Mucosa of gallbladder (tissue), 1 donor: ENCODE results near the gene ZNF580. TPM values are rescaled to one million over a fixed set of nuclear protein-coding genes. Genes with fewer than 3 reads are reported as not detected.

Experiments used
- DNase-seq: peaks from one replicate; pipeline ENCODE4 v3.0.0-alpha.2; 2020; ENCODE audit warnings: low spot score
- total RNA-seq: library from RNA; stranded (reverse); gene quantifications from one replicate; pipeline ENCODE4 v1.2.1, GENCODE V29; 2021
- donor health status: DM: no; HTN: no; CAD: no.

Gene ZNF580
- total RNA-seq, 1 donor from 2014 or later: 47.3 TPM

GRCh38 chr19:55645512-55645881 is 4.7 kb downstream of the ZNF580 start:
- DNase-seq: no peak

DNA sequence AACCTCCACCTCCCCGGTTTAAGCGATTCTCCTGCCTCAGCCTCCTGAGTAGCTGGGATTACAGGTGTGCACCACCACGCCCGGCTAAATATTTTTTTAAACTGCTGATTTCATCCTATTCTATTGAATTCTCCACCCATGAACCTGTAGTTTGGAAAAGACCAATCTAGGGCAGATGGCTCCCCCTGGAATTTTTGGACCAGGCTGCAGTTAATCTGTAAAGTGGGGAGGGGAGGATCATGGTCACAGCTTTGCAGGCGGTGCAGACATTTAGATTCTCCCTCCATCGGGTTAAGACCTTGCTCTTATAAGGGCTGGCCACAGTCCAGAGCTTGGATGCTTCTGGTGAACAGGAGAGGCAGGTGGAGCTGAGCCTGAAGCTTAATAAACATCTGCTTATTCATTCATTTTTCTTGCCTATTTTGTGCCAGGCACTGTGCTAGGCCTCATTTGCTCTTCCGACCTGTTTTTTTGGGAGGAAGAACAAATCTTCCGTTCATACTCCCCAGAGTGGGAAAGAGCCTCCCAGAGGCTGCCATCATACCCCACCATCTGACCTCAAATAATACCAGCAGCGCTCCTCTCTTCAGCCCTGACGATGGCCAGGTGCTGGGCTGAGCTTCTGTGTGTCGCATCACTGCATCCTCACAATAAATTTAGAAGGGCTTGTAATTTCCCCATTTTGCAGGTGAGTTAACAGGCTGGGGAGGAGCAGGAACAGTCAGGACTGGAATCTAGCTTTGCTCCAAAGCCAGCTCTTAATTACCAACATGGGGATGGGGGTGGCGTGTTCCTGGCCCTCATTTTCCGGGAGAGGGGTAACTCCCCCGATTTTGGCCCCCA is 6.3 kb downstream of the ZNF580 start:
- no peak for DNase-seq

DNA sequence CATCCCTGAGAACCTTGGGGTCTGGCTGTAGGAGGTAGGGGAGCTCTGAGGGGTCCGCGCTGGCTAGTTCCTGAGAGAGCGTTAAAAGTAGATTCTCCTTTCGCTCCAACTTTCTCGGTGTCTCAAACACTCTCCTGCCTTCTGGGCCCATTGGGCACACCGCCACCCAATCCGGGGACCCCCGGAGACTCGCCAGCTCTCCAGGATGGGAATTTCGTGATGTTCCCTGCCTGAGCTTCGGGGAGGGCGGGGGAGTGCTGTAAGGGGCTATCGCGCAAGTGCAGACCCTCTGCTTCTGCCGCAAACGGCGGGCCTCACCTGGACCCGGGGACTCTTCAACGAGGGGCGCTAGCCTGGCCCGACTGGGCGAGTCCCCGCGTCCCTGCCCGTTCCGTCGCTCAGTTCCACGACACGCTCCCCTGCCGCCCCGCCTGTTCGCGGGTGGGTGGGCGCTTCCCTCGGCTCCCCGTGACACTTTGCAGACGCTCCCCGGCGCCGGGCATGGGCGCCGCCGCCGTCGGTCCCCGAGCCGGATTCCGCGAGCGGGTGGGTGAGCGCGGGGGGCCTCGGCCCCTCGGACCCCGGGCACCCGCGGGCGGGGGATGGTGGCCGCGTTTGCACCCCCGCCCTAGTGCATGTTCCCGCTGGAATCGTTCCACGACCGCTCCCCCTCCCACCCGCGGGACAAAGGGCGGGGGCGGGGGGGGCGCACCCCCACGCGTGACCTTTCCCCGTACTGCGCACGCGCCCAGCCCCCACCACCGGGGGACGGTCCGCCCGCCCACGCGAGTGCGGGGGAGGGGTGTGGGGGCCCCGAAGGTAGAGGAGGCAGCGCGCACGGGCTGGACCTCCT is 7.2 kb downstream of the ZNF580 start, which contains the start of gene CCDC106:
Gene CCDC106, plus strand, starts transcription at position 481 of the 853 bp plus-strand sequence. CDS start 835 bp downstream, outside the sequence.
- DNase-seq: no peak

DNA sequence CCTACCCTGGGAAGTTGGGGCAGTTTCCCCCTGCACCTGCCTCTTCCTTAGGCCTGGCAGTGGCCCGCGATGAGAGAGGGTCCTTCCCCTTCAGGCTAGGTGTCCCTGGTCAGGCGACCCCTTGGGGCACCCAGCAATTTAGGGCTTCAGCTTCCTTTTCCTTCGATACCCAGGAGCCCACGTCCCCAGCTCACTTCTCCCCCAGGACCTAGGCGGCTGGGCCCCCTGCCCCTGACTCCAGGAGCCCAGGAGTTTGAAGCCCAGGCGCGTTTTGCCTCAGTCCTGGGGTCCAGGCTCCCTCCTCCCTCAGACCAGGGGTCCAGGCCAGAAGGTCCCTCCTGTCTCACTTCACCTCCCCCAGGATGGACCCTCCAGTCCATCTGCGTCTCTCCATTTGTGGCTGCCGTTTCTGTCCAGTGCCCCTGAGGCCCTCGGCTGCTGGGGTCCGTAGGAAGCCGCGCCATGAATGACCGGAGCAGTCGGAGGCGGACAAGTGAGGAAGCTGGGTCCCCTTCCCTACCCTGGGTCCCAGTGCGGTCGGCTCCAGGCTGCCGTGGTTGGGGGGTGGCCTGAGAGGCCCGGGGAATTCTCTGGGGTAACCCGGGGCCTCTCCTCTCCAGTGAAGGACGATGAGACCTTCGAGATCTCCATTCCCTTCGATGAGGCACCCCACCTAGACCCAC is 7.9 kb downstream of the ZNF580 start:
- DNase-seq: no peak

DNA sequence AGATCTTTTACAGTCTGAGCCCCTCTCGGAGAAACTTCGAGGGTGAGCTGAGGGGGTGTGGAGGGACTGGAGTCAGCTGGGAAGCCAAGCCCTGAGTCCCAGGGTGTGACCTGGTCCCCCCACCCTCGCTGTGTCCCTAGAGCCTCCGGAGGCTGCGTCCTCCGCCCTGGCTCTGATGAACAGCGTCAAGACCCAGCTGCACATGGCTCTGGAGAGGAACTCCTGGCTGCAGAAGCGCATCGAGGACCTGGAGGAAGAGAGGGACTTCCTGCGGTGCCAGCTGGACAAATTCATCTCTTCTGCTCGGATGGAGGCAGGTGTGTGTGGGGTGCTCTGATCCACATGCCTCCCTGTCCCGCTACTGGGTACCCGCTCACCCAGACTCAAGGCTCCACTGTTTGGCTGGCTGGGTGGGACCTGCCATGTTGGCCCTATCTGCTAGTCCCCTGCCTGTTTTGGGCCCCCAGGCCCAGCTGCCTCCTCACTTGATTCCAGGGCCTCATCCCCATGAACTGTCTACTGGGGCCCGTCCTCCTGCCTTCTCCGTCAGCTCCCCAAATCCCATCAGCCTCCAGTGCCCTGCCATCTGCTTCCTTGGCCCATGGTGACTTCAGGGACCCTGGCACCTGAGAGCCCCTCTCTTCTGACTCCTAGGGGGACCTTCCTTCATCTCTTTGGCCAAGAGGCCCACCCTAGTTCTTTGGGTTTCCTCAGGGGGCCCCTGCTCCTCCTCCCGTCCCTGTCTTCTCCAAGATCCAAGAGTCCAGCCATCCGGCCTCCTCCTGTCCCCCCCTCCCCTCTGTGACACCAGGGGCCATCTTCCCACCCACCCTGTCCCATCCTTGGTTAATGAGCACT is 8.7 kb downstream of the ZNF580 start:
- DNase-seq: no peak

DNA sequence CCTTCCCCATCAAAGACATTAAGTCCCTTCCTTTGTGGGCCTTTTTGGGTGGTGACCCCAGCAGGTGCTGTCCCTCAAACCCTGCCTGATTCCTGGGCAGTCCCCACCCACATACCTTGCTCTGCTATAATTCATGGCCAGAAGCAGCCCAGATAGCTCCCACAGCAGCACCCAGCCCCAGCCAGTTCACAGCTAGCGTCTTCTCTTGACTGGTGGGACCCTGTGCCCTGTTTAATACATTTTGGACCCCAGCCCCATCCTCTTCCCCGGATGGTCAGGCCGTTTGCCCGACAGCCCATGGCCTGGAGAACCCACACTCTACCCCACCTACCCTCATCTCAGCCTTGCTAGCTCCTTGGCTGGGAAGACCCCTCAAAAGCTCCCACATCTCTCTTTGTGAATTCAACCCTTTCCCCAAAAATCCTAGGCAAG is 9.3 kb downstream of the ZNF580 start:
- no peak for DNase-seq

GRCh38 chr19:55650602-55651230 is 9.9 kb downstream of the ZNF580 start:
- no peak for DNase-seq

DNA sequence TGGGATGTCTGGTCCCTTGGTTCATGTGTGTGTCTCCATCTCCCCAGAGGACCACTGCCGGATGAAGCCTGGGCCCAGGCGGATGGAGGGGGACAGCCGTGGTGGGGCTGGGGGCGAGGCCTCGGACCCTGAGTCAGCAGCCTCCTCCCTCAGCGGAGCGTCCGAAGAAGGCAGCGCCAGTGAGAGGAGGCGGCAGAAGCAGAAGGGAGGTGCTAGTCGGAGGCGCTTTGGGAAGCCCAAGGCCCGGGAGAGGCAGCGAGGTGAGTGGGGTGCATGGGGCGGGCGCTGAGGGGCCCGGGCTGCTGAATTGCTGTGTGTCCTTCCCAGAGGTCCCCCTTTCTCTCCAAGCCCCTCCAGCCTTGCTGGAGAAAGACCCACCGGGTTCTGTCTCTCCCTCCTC is 10.4 kb downstream of the ZNF580 start:
- DNase-seq: no peak

DNA sequence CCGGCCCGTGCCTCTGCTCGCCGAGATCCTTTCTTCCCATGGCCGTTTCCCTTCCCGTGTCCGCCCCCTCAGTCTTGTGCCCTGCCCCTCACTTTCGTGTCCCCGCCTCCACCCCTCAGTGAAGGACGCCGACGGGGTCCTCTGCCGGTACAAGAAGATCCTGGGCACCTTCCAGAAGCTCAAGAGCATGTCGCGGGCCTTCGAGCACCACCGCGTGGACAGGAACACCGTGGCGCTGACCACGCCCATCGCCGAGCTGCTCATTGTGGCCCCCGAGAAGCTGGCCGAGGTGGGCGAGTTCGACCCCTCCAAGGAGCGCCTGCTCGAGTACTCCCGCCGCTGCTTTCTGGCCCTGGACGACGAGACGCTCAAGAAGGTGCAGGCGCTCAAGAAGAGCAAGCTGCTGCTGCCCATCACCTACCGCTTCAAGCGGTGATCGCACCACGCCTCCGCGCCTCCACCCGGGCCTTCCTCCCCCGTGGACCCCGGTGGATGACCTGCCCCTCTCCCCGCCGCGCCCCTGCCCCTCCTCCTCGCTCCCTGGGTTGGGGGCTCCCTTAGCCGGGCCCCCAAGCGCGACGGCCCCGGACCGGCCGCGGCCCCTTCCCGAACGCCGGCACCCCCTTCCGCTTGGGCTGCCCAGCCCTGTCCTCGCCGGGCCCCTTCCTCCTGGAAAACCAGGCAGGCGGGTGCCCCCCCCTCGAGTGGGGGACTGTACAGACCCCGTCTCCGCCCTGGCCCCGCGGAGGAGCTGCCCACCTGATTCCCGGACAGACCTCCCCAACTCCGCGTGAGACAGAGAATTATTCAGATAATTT is 11.7 kb downstream of the ZNF580 start:
- DNase-seq: no peak

DNA sequence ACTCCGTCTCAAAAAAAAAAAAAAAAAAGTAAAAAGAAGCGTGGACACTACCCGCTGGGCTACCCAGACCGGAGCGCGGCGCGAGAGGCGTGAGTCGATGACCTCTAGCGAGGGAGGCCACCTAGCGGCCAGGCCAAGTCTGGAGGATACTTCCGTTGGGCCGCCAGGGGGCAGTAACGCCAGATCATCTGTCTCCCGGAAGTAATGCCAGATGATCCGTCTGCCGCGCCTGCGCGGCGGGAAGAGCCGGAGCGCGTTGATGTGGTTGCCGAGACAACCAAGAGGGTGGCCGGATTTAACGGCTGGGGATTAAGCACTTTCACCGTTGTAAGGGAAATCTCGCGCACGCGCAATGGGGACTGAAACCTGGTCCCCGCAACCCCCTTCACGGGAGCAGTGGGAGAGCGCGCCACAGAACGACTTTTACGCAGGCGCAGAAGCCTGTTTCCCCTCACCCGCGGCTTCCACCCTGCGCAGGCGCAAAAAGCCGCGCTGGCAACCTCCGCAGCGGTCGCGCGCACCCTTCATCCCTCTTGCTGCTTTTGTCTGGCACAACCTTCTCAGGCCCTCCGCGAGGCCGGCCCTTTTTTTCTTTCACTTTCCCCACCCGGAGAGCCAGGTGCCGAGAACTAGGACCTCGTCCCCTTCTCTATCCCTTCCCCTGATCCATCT is 13.0 kb downstream of the ZNF580 start:
- DNase-seq: peak; percentile 98

DNA sequence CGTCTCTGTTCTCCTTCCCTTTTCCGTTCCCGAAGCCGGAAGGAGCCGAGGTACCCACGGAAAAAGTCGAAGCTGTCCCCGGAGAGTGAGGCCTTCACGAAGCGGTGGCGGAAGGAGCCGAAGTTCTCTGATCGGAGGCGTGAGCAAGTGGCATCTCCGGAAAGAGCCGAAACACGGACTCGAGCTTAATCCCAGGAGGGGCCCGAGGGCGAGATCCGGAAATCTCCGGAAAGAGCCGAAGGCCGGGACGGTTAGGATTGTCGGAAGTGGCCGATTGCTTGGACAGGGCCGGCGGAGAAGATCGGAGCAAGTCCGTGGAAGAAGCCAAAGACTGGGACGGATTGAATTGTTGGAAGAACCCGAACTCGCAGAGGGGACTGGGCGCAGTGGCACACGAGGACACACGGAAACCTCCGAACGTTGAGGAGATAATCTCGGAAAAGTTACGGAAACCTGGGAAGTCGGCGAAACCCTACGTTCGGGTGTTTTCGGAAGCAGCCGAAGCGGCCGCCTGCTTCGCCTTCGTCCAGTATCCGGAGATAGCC is 13.6 kb downstream of the ZNF580 start:
- peak; percentile 100 for DNase-seq

DNA sequence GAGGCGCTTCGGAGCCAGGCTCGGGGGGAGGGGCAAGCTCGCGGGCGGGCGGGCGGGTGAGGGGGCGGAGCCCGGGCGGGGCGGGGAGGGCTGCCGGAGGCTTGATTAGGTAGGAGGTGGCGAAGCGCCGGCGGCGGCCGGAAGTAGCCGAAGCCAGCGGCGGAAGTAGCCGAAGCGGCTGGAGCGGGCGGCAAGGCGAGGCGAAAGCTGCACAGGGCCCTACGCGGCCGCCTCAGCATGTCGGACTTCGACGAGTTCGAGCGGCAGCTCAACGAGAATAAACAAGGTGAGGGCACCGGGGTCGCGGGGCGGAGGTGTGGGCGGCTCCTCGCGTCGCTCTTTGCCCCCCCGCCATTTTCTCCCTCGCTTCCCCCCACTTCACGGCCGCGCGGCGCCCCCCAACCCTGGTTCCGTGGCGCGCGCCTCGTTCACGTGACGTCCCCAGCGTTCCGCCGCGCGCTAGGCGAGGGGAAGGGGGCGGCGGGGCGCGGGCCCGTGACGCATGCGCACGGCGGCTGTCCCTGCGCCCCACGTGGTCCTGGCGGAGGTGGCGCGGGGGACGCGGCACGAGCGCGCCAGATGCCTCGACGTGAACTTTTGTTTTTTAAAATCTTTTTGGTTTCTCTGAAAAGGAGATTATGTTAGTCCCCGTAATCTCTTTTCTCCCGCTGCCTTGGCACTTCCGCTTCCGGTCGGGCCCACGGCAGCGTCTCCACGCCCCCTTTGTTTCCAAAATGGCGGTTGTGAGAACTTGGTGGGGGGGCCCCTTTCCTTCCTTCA is 14.3 kb downstream of the ZNF580 start, which contains the start of gene U2AF2:
Gene U2AF2, plus strand, starts transcription at position 168 of the 780 bp plus-strand sequence. Its CDS starts 70 bp downstream, at position 238.
- DNase-seq: peak; percentile 97

- DNase-seq: no peak
Measured at GRCh38 chr19:55655648-55656040, 14.8 kb downstream of the ZNF580 start.

DNA sequence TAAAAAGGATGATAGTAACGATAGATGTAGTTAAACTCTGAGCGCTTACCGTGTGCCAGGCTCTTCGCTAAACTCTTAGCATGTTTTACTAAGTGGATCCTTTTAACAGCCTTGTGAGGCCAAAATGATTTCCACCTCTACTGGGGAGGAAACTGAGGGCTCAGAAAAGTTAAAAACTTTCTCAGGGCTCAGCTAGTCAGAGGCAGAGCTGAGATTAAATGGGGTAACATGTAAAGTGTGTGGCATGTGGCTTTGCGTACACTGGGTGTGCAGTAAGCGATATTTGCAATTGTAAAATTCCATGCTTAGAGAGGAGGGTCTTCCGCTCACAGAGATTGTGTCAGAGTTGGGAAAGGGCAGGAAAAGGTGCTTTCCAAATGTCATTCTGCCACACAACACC is 15.8 kb downstream of the ZNF580 start:
- DNase-seq: no peak

GRCh38 chr19:55656988-55657747 is 16.4 kb downstream of the ZNF580 start:
- no peak for DNase-seq

DNA sequence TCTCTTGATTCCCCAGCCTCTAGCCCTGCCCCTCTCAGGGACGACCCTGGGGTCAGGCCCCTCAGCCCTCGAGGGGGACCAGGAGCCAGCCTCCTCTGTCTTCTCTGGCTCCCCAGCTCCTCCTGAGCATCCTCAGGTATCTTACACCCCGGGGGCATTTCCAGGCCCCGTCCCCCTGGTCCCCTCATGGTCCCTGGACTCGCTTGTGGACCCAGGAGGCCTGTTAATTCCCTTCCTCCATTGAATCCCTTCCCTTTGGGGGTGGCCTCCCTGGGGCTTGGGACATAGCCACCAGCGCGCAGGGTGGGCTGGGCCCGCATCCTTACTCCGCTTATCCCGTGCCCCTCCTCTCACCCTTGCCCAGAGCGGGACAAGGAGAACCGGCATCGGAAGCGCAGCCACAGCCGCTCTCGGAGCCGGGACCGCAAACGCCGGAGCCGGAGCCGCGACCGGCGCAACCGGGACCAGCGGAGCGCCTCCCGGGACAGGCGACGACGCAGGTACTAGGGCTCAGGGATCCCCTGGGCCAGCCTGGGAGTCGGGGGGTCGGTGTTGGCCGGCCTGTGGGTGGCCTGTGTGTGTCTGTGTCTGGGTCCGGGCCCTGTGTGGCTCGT is 18.2 kb downstream of the ZNF580 start:
- DNase-seq: no peak

DNA sequence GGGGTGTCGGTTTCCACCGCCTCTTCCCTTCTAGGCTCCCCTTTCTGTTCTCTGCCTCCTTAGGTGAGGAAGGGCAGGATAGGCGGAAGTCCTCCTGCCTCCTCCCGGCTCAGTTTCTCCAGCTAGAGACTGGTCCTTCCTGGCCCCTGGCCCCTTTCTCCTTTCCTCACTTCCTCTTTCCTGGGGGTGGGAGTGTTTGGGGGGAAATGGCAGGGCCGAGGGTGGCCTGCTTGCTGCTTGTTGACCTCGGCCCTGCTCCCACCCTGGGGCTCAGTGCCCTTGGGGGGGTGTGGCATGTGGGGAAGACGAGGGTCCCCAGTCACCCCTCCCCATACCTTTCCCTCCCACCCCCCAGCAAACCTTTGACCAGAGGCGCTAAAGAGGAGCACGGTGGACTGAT is 19.0 kb downstream of the ZNF580 start:
- DNase-seq: no peak
